ENCODE data around the gene PTPN1. TPM values are rescaled to one million over a fixed set of nuclear protein-coding genes. Genes with fewer than 3 reads are reported as not detected.

PTPN1 gene
- total and polyA plus RNA-seq, 2 experiments from 2014 or later = 16.9 to 26.4 TPM

DNA sequence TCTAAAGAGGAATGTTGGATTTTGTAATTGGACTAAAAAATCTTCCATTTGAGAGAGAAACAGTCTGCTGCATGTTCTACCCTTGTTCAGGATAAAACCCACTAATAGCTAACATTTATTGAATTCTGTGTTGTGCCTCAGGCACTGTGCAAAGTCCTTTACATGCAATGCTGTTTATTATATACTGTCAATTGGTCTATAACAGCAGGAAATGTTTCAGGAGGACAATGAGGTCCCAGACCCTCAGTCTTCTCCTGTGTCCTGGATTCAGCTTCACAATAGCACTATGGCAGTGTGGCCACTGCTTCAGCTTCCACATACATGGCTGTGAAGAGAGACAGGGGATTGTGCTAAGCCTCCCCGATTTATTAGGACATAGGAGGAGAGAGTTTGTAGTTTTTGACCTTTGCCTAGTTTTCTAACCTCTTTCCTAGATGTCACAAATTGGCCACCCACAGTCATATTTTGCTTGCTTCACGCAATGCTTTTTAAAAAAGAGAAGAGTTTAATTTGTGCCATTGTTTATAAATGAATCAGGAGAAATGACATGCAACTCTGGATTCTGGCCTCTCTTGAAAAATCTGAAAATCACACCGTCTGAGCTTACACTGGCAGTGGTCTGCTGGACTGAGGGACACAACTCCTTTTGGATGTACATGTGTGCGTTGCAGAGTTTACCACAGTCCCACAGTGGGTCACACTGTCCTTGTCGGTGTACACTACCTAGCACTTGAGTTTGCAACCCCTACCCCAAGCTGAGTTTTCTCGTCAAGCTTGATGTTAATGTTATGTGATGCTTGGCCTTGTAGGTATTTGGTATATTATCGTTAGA is 11.3 kb downstream of the PTPN1 start:
- H3K9me2 ChIP-seq (ENCODE audit: insufficient read depth) = no peaks in the 10 kb centered on the region
- Mint-ChIP-seq H3K27ac (no peak overlapping the region), H3K9me3 (no peaks in the 10 kb centered on the region), H3K4me1 (peaks cover 11% of the 10 kb centered on the region; the same call in 2 of the 3 replicates), H3K27me3 (ENCODE audit: insufficient read depth, low read depth, poor library complexity) (no peaks in the 10 kb centered on the region), H3K36me3 (ENCODE audit: low read depth) (no peaks in the 10 kb centered on the region), H3K4me3 (no peak overlapping the region)
- H3F3A ChIP-seq (replicated peaks; ENCODE audit: low read depth) = no peaks in the 10 kb centered on the region
- no peak overlapping the region for H3K4me3 ChIP-seq
- no peak overlapping the region for H2AFZ ChIP-seq
- no peak for ATAC-seq
- H3K4me1 ChIP-seq (ENCODE audit: insufficient read depth) = peaks cover 20% of the 10 kb centered on the region; the same call in 1 of the 2 replicates
- no peaks in the 10 kb centered on the region for H3K36me3 ChIP-seq (ENCODE audit: insufficient read depth)
- H4K20me1 ChIP-seq (replicated peaks; ENCODE audit: insufficient read depth) = peaks cover 22% of the 10 kb centered on the region
- no peaks in the 10 kb centered on the region for H3K27me3 ChIP-seq (ENCODE audit: insufficient read depth)
- H3K27ac ChIP-seq (ENCODE audit: low read depth) = no peak overlapping the region
- TF ChIP-seq EZH2 (IDR thresholded peaks at IDR 0.05; ENCODE audit: low read depth, unreplicated experiment) = no peak
- TF ChIP-seq, protein P1, sequence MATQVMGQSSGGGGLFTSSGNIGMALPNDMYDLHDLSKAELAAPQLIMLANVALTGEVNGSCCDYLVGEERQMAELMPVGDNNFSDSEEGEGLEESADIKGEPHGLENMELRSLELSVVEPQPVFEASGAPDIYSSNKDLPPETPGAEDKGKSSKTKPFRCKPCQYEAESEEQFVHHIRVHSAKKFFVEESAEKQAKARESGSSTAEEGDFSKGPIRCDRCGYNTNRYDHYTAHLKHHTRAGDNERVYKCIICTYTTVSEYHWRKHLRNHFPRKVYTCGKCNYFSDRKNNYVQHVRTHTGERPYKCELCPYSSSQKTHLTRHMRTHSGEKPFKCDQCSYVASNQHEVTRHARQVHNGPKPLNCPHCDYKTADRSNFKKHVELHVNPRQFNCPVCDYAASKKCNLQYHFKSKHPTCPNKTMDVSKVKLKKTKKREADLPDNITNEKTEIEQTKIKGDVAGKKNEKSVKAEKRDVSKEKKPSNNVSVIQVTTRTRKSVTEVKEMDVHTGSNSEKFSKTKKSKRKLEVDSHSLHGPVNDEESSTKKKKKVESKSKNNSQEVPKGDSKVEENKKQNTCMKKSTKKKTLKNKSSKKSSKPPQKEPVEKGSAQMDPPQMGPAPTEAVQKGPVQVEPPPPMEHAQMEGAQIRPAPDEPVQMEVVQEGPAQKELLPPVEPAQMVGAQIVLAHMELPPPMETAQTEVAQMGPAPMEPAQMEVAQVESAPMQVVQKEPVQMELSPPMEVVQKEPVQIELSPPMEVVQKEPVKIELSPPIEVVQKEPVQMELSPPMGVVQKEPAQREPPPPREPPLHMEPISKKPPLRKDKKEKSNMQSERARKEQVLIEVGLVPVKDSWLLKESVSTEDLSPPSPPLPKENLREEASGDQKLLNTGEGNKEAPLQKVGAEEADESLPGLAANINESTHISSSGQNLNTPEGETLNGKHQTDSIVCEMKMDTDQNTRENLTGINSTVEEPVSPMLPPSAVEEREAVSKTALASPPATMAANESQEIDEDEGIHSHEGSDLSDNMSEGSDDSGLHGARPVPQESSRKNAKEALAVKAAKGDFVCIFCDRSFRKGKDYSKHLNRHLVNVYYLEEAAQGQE (IDR thresholded peaks at IDR 0.05; ENCODE audit: unreplicated experiment) = no peak
- TF ChIP-seq POLR2AphosphoS5 (IDR thresholded peaks at IDR 0.05; ENCODE audit: low read depth) = no peak
- TF ChIP-seq, protein P2, sequence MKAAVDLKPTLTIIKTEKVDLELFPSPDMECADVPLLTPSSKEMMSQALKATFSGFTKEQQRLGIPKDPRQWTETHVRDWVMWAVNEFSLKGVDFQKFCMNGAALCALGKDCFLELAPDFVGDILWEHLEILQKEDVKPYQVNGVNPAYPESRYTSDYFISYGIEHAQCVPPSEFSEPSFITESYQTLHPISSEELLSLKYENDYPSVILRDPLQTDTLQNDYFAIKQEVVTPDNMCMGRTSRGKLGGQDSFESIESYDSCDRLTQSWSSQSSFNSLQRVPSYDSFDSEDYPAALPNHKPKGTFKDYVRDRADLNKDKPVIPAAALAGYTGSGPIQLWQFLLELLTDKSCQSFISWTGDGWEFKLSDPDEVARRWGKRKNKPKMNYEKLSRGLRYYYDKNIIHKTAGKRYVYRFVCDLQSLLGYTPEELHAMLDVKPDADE (IDR thresholded peaks at IDR 0.05) = no peak
- no peak for TF ChIP-seq ZNF331 (CRISPR knock-in tag; IDR thresholded peaks at IDR 0.05; ENCODE audit: low read depth)
- TF ChIP-seq CREB1 (CRISPR knock-in tag; IDR thresholded peaks at IDR 0.05; ENCODE audit: low read depth) = no peak
- TF ChIP-seq, protein P3, sequence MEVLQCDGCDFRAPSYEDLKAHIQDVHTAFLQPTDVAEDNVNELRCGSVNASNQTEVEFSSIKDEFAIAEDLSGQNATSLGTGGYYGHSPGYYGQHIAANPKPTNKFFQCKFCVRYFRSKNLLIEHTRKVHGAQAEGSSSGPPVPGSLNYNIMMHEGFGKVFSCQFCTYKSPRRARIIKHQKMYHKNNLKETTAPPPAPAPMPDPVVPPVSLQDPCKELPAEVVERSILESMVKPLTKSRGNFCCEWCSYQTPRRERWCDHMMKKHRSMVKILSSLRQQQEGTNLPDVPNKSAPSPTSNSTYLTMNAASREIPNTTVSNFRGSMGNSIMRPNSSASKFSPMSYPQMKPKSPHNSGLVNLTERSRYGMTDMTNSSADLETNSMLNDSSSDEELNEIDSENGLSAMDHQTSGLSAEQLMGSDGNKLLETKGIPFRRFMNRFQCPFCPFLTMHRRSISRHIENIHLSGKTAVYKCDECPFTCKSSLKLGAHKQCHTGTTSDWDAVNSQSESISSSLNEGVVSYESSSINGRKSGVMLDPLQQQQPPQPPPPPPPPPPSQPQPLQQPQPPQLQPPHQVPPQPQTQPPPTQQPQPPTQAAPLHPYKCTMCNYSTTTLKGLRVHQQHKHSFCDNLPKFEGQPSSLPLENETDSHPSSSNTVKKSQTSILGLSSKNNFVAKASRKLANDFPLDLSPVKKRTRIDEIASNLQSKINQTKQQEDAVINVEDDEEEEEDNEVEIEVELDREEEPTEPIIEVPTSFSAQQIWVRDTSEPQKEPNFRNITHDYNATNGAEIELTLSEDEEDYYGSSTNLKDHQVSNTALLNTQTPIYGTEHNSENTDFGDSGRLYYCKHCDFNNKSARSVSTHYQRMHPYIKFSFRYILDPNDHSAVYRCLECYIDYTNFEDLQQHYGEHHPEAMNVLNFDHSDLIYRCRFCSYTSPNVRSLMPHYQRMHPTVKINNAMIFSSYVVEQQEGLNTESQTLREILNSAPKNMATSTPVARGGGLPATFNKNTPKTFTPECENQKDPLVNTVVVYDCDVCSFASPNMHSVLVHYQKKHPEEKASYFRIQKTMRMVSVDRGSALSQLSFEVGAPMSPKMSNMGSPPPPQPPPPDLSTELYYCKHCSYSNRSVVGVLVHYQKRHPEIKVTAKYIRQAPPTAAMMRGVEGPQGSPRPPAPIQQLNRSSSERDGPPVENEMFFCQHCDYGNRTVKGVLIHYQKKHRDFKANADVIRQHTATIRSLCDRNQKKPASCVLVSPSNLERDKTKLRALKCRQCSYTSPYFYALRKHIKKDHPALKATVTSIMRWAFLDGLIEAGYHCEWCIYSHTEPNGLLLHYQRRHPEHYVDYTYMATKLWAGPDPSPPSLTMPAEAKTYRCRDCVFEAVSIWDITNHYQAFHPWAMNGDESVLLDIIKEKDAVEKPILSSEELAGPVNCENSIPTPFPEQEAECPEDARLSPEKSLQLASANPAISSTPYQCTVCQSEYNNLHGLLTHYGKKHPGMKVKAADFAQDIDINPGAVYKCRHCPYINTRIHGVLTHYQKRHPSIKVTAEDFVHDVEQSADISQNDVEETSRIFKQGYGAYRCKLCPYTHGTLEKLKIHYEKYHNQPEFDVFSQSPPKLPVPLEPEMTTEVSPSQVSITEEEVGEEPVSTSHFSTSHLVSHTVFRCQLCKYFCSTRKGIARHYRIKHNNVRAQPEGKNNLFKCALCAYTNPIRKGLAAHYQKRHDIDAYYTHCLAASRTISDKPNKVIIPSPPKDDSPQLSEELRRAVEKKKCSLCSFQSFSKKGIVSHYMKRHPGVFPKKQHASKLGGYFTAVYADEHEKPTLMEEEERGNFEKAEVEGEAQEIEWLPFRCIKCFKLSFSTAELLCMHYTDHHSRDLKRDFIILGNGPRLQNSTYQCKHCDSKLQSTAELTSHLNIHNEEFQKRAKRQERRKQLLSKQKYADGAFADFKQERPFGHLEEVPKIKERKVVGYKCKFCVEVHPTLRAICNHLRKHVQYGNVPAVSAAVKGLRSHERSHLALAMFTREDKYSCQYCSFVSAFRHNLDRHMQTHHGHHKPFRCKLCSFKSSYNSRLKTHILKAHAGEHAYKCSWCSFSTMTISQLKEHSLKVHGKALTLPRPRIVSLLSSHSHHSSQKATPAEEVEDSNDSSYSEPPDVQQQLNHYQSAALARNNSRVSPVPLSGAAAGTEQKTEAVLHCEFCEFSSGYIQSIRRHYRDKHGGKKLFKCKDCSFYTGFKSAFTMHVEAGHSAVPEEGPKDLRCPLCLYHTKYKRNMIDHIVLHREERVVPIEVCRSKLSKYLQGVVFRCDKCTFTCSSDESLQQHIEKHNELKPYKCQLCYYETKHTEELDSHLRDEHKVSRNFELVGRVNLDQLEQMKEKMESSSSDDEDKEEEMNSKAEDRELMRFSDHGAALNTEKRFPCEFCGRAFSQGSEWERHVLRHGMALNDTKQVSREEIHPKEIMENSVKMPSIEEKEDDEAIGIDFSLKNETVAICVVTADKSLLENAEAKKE (CRISPR knock-in tag; IDR thresholded peaks at IDR 0.05) = no peak
- TF ChIP-seq EZH2phosphoT487 (IDR thresholded peaks at IDR 0.05; ENCODE audit: unreplicated experiment) = no peak
- TF ChIP-seq NANOG (IDR thresholded peaks at IDR 0.05; ENCODE audit: borderline replicate concordance) = no peak
- no peak for TF ChIP-seq JUNB (IDR thresholded peaks at IDR 0.05; ENCODE audit: unreplicated experiment)
- TF ChIP-seq STAT1 (IDR thresholded peaks at IDR 0.05; ENCODE audit: unreplicated experiment) = no peak
- no peak for TF ChIP-seq ZNF114 (CRISPR knock-in tag; IDR thresholded peaks at IDR 0.05)
- TF ChIP-seq, protein P4, sequence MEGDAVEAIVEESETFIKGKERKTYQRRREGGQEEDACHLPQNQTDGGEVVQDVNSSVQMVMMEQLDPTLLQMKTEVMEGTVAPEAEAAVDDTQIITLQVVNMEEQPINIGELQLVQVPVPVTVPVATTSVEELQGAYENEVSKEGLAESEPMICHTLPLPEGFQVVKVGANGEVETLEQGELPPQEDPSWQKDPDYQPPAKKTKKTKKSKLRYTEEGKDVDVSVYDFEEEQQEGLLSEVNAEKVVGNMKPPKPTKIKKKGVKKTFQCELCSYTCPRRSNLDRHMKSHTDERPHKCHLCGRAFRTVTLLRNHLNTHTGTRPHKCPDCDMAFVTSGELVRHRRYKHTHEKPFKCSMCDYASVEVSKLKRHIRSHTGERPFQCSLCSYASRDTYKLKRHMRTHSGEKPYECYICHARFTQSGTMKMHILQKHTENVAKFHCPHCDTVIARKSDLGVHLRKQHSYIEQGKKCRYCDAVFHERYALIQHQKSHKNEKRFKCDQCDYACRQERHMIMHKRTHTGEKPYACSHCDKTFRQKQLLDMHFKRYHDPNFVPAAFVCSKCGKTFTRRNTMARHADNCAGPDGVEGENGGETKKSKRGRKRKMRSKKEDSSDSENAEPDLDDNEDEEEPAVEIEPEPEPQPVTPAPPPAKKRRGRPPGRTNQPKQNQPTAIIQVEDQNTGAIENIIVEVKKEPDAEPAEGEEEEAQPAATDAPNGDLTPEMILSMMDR (conservative IDR thresholded peaks at IDR 0.05; ENCODE audit: low read depth in 2 of 2) = no peak
- DNase-seq (ENCODE audit: low spot score) = no peak
- H3K79me2 ChIP-seq (replicated peaks; ENCODE audit: insufficient read depth) = peaks cover 100% of the 10 kb centered on the region
- no peak overlapping the region for H3K4me2 ChIP-seq

Data from GM23338 (cell line).